Smooth muscle cell (in vitro differentiated cells): ENCODE data around the gene A1CF. TPM values are rescaled to one million over a fixed set of nuclear protein-coding genes. Genes with fewer than 3 reads are reported as not detected.

Source experiments
- DNase-seq: peaks from one replicate; lab custom pipeline; 2025; ENCODE audit not compliant: unreplicated experiment; lab: John Stamatoyannopoulos, UW
- H2AFZ ChIP-seq: fragments of 200-600 bp; sonication (generic); 2 replicates; pipeline ENCODE4 v1.6.0; 2016; ENCODE audit warnings: antibody characterized with exemption, low read depth, mild to moderate bottlenecking
- H3F3A ChIP-seq: fragments of 200-600 bp; sonication (generic); 2 replicates; pipeline ENCODE4 v1.6.0; 2017; ENCODE audit warnings: antibody characterized with exemption, low read depth
- H3K27ac ChIP-seq: fragments of 200-600 bp; sonication (generic); 2 replicates; pipeline ENCODE4 v1.5.1; 2016; ENCODE audit warnings: low read depth, mild to moderate bottlenecking
- H3K27me3 ChIP-seq: fragments of 200-600 bp; sonication (generic); 2 replicates; pipeline ENCODE4 v1.6.1; 2016; ENCODE audit warnings: low read depth, mild to moderate bottlenecking
- H3K36me3 ChIP-seq: fragments of 200-600 bp; sonication (generic); 2 replicates; pipeline ENCODE4 v1.5.1; 2016; ENCODE audit warnings: low read depth
- H3K4me1 ChIP-seq: fragments of 200-600 bp; sonication (generic); 2 replicates; pipeline ENCODE4 v1.5.1; 2016; ENCODE audit warnings: low read depth
- H3K4me2 ChIP-seq: fragments of 200-600 bp; sonication (generic); 2 replicates; pipeline ENCODE4 v1.6.0; 2016; ENCODE audit warnings: mild to moderate bottlenecking
- H3K4me3 ChIP-seq: fragments of 200-600 bp; sonication (generic); 2 replicates; pipeline ENCODE4 v1.5.1; 2016; ENCODE audit warnings: mild to moderate bottlenecking
- H3K79me2 ChIP-seq: fragments of 200-600 bp; sonication (generic); 2 replicates; pipeline ENCODE4 v1.6.0; 2016; ENCODE audit warnings: low read depth, mild to moderate bottlenecking
- H3K9ac ChIP-seq: fragments of 200-600 bp; sonication (generic); 2 replicates; pipeline ENCODE4 v1.6.0; 2016; ENCODE audit warnings: low read depth
- H3K9me3 ChIP-seq: fragments of 200-600 bp; sonication (generic); replicated peaks from 2 replicates; pipeline ENCODE4 v1.5.1; 2016; ENCODE audit warnings: low read depth
- H4K20me1 ChIP-seq: fragments of 200-600 bp; sonication (generic); 2 replicates; pipeline ENCODE4 v1.6.0; 2016; ENCODE audit warnings: low read depth
- WGBS: methylation state at CpG from one replicate; pipeline ENCODE4 v1.1.7; 2016; ENCODE audit warnings: low lambda C conversion rate; 5-methylcytosine and 5-hydroxymethylcytosine counted together
- polyA plus RNA-seq: library from polyadenylated mRNA; unstranded; fragments of >200 nt; fragmentation: Nextera tagmentation; extraction: Ambion mirVana; gene quantifications from 2 replicates; pipeline ENCODE4 v1.2.1, GENCODE V29; 2016
- total RNA-seq: library from RNA; depleted of rRNA; stranded (reverse); fragments of >200 nt; gene quantifications from 2 replicates; pipeline ENCODE4 v1.2.3, GENCODE V29; 2014
- TF ChIP-seq, protein P1 (sequence below): fragments of 200-600 bp; sonication (generic); IDR thresholded peaks from 2 replicates; pipeline ENCODE4 v1.5.1; 2017; ENCODE audit warnings: borderline replicate concordance, mild to moderate bottlenecking, antibody characterized with exemption; ENCODE audit not compliant: insufficient read depth, poor library complexity, severe bottlenecking

Gene A1CF
- total and polyA plus RNA-seq, 2 experiments from 2014 or later, result not detected

DNA sequence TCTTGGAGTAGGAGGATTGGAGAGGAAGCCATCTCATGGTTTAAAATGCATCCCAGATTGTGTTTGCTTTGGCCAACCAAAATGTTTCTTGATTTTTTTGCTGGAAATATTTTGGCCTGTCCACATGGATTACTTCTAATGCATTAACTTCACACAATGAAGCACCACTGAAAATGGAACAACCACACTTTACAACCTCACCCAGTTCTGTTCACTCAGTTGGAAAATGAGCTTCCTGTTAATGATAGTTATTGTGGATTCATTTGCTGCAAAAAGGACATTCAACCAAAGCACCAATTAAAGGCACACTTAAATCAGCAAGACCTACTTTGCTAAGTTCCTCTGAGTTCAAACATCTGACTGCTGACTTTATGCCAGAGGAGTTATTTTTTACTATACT lies 11.3 kb upstream of the A1CF start:
- Histone ChIP-seq H3K4me3 (no peak overlapping the region), H3K9ac (no peak overlapping the region), H2AFZ (no peak overlapping the region), H3K79me2 (no peaks in the 10 kb centered on the region), H3K9me3 (no peaks in the 10 kb centered on the region), H3K36me3 (no peaks in the 10 kb centered on the region), H3F3A (no peaks in the 10 kb centered on the region), H3K27ac (no peak overlapping the region), H3K4me1 (no peaks in the 10 kb centered on the region), H4K20me1 (no peaks in the 10 kb centered on the region), H3K4me2 (no peak overlapping the region), H3K27me3 (peaks cover 11% of the 10 kb centered on the region)
- TF ChIP-seq, protein P1, sequence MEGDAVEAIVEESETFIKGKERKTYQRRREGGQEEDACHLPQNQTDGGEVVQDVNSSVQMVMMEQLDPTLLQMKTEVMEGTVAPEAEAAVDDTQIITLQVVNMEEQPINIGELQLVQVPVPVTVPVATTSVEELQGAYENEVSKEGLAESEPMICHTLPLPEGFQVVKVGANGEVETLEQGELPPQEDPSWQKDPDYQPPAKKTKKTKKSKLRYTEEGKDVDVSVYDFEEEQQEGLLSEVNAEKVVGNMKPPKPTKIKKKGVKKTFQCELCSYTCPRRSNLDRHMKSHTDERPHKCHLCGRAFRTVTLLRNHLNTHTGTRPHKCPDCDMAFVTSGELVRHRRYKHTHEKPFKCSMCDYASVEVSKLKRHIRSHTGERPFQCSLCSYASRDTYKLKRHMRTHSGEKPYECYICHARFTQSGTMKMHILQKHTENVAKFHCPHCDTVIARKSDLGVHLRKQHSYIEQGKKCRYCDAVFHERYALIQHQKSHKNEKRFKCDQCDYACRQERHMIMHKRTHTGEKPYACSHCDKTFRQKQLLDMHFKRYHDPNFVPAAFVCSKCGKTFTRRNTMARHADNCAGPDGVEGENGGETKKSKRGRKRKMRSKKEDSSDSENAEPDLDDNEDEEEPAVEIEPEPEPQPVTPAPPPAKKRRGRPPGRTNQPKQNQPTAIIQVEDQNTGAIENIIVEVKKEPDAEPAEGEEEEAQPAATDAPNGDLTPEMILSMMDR, result no peak
- DNase-seq, result no peak

DNA sequence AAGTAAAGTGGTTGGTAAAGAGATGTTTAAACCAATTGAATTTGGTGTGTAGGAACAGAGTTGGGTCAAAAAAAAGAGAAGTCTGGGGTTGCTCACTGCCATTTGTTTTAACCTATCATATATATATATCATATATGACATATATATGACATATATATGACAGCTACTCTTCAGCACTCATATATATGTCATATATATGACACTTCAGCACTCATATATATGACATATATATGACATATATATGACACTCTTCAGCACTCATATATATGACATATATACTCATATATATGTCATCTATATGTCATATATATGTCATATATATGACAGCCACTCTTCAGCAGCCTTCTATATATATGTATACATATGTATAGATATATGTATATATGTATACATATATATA lies 8.9 kb upstream of the A1CF start:
- Histone ChIP-seq H4K20me1 (no peaks in the 10 kb centered on the region), H3K4me1 (no peaks in the 10 kb centered on the region), H3K79me2 (no peaks in the 10 kb centered on the region), H3K36me3 (no peaks in the 10 kb centered on the region), H3K4me3 (no peak overlapping the region), H3K27ac (no peak overlapping the region), H2AFZ (no peak overlapping the region), H3K9ac (no peak overlapping the region), H3K9me3 (no peaks in the 10 kb centered on the region), H3K27me3 (peaks cover 10% of the 10 kb centered on the region), H3F3A (no peaks in the 10 kb centered on the region), H3K4me2 (no peak overlapping the region)
- no peak for DNase-seq
- TF ChIP-seq, protein P1, result no peak

DNA sequence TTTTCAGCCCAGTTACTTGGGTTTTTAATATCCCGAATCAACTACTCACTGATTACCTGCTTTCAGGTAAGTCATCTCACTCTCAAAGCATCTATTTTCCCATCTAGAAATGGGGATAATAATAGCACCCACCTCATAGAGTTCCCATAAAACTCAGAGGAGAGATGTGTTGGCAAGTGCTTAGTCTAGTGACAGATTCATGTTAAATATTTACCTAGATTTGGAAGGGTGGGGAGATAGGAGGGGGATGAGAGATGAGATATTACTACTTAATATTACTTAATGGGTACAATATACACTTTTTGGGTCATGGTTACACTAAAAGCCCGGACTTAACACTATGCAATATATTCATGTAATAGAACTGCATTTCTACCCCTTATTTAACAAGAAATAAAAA lies 7.0 kb upstream of the A1CF start:
- Histone ChIP-seq H3K36me3 (no peaks in the 10 kb centered on the region), H3K27me3 (peaks cover 9% of the 10 kb centered on the region), H4K20me1 (no peaks in the 10 kb centered on the region), H3K4me3 (no peak overlapping the region), H3K4me1 (no peaks in the 10 kb centered on the region), H3K79me2 (no peaks in the 10 kb centered on the region), H2AFZ (no peak overlapping the region), H3K27ac (no peak overlapping the region), H3K9me3 (no peaks in the 10 kb centered on the region), H3F3A (no peaks in the 10 kb centered on the region), H3K9ac (no peak overlapping the region), H3K4me2 (no peak overlapping the region)
- 72% methylated on average over 2 of the region's 2 CpGs for WGBS
- TF ChIP-seq, protein P1, result no peak
- no peak for DNase-seq

DNA sequence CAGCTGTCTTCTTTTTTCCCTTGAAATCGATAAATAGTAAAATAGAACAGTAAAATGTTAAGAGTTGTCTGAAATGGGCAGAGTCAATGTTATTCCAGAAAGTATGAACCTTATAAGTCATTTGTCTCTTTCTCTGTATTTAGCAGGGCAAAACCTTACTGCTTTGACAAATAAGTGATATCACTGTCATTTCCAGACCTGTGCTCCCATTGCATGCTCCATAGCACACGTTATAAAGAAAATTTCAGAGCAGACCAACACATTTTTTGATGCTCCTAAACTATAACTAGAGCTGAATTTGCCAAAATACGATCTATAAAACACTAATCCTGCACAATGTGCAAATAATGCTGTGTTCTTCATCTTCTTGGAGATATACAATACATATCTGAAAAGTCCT lies 1.1 kb downstream of the A1CF start:
- no peaks in the 10 kb centered on the region for H3K36me3 ChIP-seq
- peak overlapping the region; percentile 41 for H3K4me3 ChIP-seq
- H3K79me2 ChIP-seq, result no peaks in the 10 kb centered on the region
- no peaks in the 10 kb centered on the region for H3K9me3 ChIP-seq
- DNase-seq, result no peak
- TF ChIP-seq, protein P1, result no peak
- H3K27ac ChIP-seq, result no peak overlapping the region
- WGBS, result 76% methylated on average over 3 of the region's 3 CpGs
- H3K27me3 ChIP-seq, result no peaks in the 10 kb centered on the region
- no peaks in the 10 kb centered on the region for H3K4me1 ChIP-seq
- H3F3A ChIP-seq, result no peaks in the 10 kb centered on the region
- H3K9ac ChIP-seq, result no peak overlapping the region
- H3K4me2 ChIP-seq, result no peak overlapping the region
- no peak overlapping the region for H2AFZ ChIP-seq
- H4K20me1 ChIP-seq, result no peaks in the 10 kb centered on the region
